K562 (cell line): ENCODE measurements around the gene ZNF556. TPM values are rescaled to one million over a fixed set of nuclear protein-coding genes. Genes with fewer than 3 reads are reported as not detected.

Experiments used
- CSDE1 ChIP-seq, 2 experiments: fragments of 450-650 bp; IDR thresholded peaks; 2 replicates each; pipeline ENCODE4 v1.6.1; 2016; ENCODE audit warnings: mild to moderate bottlenecking in 1 of 2
- KAT2B ChIP-seq: IDR thresholded peaks from one replicate; pipeline ENCODE4 v1.6.1; 2012; ENCODE audit warnings: low read depth, mild to moderate bottlenecking, control low read depth, inconsistent platforms, low read length, moderate library complexity
- KAT7 ChIP-seq: sonication (generic); formaldehyde crosslinking; IDR thresholded peaks from 2 replicates; pipeline ENCODE4 v1.8.0; 2022; ENCODE audit warnings: missing genetic modification reagents, mild to moderate bottlenecking, borderline replicate concordance
- MCM2 ChIP-seq: fragments of 450-650 bp; IDR thresholded peaks from 2 replicates; pipeline ENCODE4 v1.6.1; 2017; ENCODE audit warnings: low read depth, mild to moderate bottlenecking
- NCOA6 ChIP-seq: fragments of 450-650 bp; IDR thresholded peaks from 2 replicates; pipeline ENCODE4 v1.6.1; 2017; ENCODE audit warnings: mild to moderate bottlenecking
- PHTF2 ChIP-seq: fragments of 250-450 bp; sonication (Bioruptor Pico); IDR thresholded peaks from 2 replicates; pipeline ENCODE4 v1.5.0; 2021; ENCODE audit warnings: mild to moderate bottlenecking
- PRMT5 ChIP-seq: sonication (generic); formaldehyde crosslinking; IDR thresholded peaks from 2 replicates; pipeline ENCODE4 v1.5.0; 2020; ENCODE audit warnings: missing genetic modification reagents
- STAT5A ChIP-seq: IDR thresholded peaks from 2 replicates; pipeline ENCODE4 v1.6.1; 2012; ENCODE audit warnings: low read length, inconsistent platforms, borderline replicate concordance
- TAF1 ChIP-seq: IDR thresholded peaks from 2 replicates; pipeline ENCODE4 v1.6.1; 2011; ENCODE audit warnings: mild to moderate bottlenecking, low read length, moderate library complexity; ENCODE audit not compliant: insufficient read depth, control insufficient read depth, severe bottlenecking; ENCODE audit errors: extremely low read depth
- TBP ChIP-seq: optimal IDR thresholded peaks from 2 replicates; pipeline ENCODE3; 2011; ENCODE audit warnings: low read depth, low read length, improper control_type of control experiment
- TCF7L2 ChIP-seq: fragments of 150-350 bp; IDR thresholded peaks from 2 replicates; pipeline ENCODE4 v1.6.1; 2016; ENCODE audit warnings: low read depth, mild to moderate bottlenecking, low read length, moderate library complexity
- ZBED1 ChIP-seq: IDR thresholded peaks from 2 replicates; pipeline ENCODE4 v1.6.1; 2014
- ZFP30 ChIP-seq: fragments of 250-450 bp; sonication (Bioruptor Pico); IDR thresholded peaks from 2 replicates; pipeline ENCODE4 v1.8.0; 2022; ENCODE audit warnings: moderate library complexity, mild to moderate bottlenecking, inconsistent platforms, borderline replicate concordance
- ZNF24 ChIP-seq: fragments of 450-650 bp; IDR thresholded peaks from 2 replicates; pipeline ENCODE4 v1.6.1; 2016
- ZNF253 ChIP-seq: fragments of 250-450 bp; sonication (Bioruptor Pico); conservative IDR thresholded peaks from 2 replicates; pipeline ENCODE4 v1.6.1; 2021; ENCODE audit warnings: mild to moderate bottlenecking
- ZNF57 ChIP-seq: fragments of 450-650 bp; formaldehyde crosslinking; IDR thresholded peaks from 2 replicates; pipeline ENCODE4 v1.4.0; 2020; ENCODE audit warnings: mild to moderate bottlenecking, moderate library complexity
- polyA plus RNA-seq, 8 experiments: library from polyadenylated mRNA; depleted of rRNA in 4 of 8; stranded (reverse) in 5 of 8; unstranded in 3 of 8; fragments of >200 nt; fragmentation: Nextera tagmentation in 2 of 8; fragmentation: Illumina TruSeq in 1 of 8; extraction: Ambion mirVana in 2 of 8; extraction: Trizol in 1 of 8; gene quantifications; 2 replicates each; pipeline versions ENCODE4 v1.2.1 to v1.2.3, GENCODE V29; 2011 to 2014; ENCODE audit warnings: inconsistent platforms in 1 of 8, missing spikeins in 1 of 8
- total RNA-seq, 7 experiments: library from RNA; depleted of rRNA in 6 of 7; stranded (reverse); fragments of >200 nt in 6 of 7; fragmentation: Illumina TruSeq in 2 of 7; extraction: Trizol in 2 of 7; gene quantifications; 2 replicates each; pipeline versions ENCODE4 v1.2.1 to v1.2.3, GENCODE V29; 2011 to 2021; ENCODE audit warnings: low replicate concordance in 1 of 7
- TF ChIP-seq, protein P1 (sequence below): fragments of 250-450 bp; sonication (Bioruptor Pico); IDR thresholded peaks from 2 replicates; pipeline ENCODE4 v1.9.0; 2021; ENCODE audit warnings: mild to moderate bottlenecking
- TF ChIP-seq, protein P2 (sequence below): fragments of 450-650 bp; IDR thresholded peaks from 2 replicates; pipeline ENCODE4 v1.6.1; 2016; ENCODE audit warnings: mild to moderate bottlenecking, moderate library complexity

The ZNF556 gene
- total and polyA plus RNA-seq, 9 of the 15 experiments (the other 6 are each of a cell fraction or from before 2014, with no cell fraction given): 0.01 to 0.36 (median 0.10) TPM; not detected in 1

DNA sequence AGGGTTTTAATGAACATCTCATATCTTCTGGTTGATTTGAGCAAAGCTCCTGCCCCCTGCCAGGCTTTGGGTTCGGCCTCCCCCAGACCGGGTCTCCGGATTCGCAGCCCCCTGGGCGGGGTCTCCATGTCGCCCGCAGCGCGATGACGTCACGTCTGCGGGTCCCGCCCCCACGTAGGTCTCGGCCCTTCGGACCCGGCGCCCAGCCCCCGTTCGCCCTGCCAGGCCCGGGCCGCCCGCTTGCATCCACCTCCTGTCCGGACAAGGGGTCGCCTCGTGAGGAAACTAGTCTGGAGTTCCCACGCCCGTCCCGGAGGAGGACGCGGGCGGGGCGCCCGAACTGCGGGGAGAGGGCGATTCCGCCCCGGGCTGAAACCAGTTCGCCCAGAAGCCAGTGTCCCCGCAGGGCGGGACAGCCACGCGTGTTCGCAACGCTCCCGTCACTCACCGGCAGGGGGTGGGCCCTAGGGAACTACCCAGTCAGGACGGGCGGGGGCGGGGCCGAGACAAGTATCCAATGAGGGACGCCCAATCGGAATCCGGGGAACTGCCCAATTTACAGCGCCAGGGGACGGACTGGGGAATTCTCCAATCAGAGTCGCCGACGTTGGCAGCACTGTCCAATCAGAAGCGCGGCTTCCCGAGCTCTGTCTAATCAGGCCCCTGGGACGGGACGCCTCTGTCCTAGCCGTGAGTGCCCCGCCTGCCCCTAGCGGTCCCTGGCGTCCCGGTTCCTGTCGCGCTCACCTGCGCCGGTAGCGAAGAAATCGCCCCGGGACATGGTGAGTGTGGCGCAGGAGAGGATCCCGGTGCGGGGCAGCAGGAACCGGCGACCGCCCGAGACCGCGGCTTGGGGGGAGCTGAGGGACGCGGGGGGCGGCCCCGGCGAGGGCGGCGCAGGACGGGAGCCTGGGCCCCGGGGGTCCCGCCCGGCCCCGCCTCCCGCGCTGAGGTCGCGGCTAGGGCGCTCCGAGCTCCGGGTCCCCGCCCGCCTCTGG lies 26.0 kb upstream of the ZNF556 start, which contains the start of gene ZNF555 (continued):
- TF ChIP-seq ZNF253 (CRISPR knock-in tag) (no peak), PHTF2 (CRISPR knock-in tag) (no peak), KAT7 (CRISPR knock-in tag) (0 out of 2 replicates have a peak, but pooled peaks have one; percentile 39), CSDE1 (IDR thresholded peaks at IDR 0.05) (no peak), NCOA6 (no peak), TBP (peak; percentile 76), ZFP30 (no peak), STAT5A (no peak), ZNF24 (no peak), TAF1 (peak; percentile 70), KAT2B (no peak), PRMT5 (CRISPR knock-in tag) (no peak), MCM2 (no peak), ZNF57 (CRISPR knock-in tag) (no peak), TCF7L2 (no peak), ZBED1 (no peak)
- TF ChIP-seq, protein P1, sequence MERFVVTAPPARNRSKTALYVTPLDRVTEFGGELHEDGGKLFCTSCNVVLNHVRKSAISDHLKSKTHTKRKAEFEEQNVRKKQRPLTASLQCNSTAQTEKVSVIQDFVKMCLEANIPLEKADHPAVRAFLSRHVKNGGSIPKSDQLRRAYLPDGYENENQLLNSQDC (CRISPR knock-in tag): no peak
- TF ChIP-seq, protein P2, sequence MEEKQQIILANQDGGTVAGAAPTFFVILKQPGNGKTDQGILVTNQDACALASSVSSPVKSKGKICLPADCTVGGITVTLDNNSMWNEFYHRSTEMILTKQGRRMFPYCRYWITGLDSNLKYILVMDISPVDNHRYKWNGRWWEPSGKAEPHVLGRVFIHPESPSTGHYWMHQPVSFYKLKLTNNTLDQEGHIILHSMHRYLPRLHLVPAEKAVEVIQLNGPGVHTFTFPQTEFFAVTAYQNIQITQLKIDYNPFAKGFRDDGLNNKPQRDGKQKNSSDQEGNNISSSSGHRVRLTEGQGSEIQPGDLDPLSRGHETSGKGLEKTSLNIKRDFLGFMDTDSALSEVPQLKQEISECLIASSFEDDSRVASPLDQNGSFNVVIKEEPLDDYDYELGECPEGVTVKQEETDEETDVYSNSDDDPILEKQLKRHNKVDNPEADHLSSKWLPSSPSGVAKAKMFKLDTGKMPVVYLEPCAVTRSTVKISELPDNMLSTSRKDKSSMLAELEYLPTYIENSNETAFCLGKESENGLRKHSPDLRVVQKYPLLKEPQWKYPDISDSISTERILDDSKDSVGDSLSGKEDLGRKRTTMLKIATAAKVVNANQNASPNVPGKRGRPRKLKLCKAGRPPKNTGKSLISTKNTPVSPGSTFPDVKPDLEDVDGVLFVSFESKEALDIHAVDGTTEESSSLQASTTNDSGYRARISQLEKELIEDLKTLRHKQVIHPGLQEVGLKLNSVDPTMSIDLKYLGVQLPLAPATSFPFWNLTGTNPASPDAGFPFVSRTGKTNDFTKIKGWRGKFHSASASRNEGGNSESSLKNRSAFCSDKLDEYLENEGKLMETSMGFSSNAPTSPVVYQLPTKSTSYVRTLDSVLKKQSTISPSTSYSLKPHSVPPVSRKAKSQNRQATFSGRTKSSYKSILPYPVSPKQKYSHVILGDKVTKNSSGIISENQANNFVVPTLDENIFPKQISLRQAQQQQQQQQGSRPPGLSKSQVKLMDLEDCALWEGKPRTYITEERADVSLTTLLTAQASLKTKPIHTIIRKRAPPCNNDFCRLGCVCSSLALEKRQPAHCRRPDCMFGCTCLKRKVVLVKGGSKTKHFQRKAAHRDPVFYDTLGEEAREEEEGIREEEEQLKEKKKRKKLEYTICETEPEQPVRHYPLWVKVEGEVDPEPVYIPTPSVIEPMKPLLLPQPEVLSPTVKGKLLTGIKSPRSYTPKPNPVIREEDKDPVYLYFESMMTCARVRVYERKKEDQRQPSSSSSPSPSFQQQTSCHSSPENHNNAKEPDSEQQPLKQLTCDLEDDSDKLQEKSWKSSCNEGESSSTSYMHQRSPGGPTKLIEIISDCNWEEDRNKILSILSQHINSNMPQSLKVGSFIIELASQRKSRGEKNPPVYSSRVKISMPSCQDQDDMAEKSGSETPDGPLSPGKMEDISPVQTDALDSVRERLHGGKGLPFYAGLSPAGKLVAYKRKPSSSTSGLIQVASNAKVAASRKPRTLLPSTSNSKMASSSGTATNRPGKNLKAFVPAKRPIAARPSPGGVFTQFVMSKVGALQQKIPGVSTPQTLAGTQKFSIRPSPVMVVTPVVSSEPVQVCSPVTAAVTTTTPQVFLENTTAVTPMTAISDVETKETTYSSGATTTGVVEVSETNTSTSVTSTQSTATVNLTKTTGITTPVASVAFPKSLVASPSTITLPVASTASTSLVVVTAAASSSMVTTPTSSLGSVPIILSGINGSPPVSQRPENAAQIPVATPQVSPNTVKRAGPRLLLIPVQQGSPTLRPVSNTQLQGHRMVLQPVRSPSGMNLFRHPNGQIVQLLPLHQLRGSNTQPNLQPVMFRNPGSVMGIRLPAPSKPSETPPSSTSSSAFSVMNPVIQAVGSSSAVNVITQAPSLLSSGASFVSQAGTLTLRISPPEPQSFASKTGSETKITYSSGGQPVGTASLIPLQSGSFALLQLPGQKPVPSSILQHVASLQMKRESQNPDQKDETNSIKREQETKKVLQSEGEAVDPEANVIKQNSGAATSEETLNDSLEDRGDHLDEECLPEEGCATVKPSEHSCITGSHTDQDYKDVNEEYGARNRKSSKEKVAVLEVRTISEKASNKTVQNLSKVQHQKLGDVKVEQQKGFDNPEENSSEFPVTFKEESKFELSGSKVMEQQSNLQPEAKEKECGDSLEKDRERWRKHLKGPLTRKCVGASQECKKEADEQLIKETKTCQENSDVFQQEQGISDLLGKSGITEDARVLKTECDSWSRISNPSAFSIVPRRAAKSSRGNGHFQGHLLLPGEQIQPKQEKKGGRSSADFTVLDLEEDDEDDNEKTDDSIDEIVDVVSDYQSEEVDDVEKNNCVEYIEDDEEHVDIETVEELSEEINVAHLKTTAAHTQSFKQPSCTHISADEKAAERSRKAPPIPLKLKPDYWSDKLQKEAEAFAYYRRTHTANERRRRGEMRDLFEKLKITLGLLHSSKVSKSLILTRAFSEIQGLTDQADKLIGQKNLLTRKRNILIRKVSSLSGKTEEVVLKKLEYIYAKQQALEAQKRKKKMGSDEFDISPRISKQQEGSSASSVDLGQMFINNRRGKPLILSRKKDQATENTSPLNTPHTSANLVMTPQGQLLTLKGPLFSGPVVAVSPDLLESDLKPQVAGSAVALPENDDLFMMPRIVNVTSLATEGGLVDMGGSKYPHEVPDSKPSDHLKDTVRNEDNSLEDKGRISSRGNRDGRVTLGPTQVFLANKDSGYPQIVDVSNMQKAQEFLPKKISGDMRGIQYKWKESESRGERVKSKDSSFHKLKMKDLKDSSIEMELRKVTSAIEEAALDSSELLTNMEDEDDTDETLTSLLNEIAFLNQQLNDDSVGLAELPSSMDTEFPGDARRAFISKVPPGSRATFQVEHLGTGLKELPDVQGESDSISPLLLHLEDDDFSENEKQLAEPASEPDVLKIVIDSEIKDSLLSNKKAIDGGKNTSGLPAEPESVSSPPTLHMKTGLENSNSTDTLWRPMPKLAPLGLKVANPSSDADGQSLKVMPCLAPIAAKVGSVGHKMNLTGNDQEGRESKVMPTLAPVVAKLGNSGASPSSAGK: peak; percentile 88
